Mesothelial cell of epicardium (in vitro differentiated cells): Measurements from ENCODE around the gene SAYSD1. TPM values are rescaled to one million over a fixed set of nuclear protein-coding genes. Genes with fewer than 3 reads are reported as not detected.

ENCODE experiments used
- DNase-seq, 2 experiments: peaks; one replicate each; pipeline ENCODE4 v3.0.0; 2021; ENCODE audit warnings: low spot score in 2 of 2; ENCODE audit not compliant: unreplicated experiment in 2 of 2
- H3K27ac Mint-ChIP-seq: 2 replicates; pipeline ENCODE4 v1.8.0; 2021; ENCODE audit warnings: mixed read lengths
- H3K27me3 Mint-ChIP-seq: 2 replicates; pipeline ENCODE4 v1.8.0; 2021; ENCODE audit warnings: low read depth, mixed read lengths
- H3K36me3 Mint-ChIP-seq: 2 replicates; pipeline ENCODE4 v1.8.0; 2021; ENCODE audit warnings: mixed read lengths
- H3K4me1 Mint-ChIP-seq: 2 replicates; pipeline ENCODE4 v1.8.0; 2021; ENCODE audit warnings: mixed read lengths
- H3K4me3 Mint-ChIP-seq: 2 replicates; pipeline ENCODE4 v1.8.0; 2021; ENCODE audit warnings: mild to moderate bottlenecking, moderate library complexity, mixed read lengths
- H3K9me3 Mint-ChIP-seq: 2 replicates; pipeline ENCODE4 v1.8.0; 2021; ENCODE audit warnings: mixed read lengths
- CTCF ChIP-seq: fragments of 200-600 bp; sonication (generic); IDR thresholded peaks from one replicate; pipeline ENCODE4 v1.5.0; 2021; ENCODE audit warnings: antibody characterized with exemption; ENCODE audit not compliant: unreplicated experiment
- total RNA-seq: library from RNA; stranded (reverse); gene quantifications from 3 replicates; pipeline ENCODE4 v1.2.1, GENCODE V29; 2021

SAYSD1 gene
- total RNA-seq, 1 donor from 2014 or later: 14.2 TPM

DNA sequence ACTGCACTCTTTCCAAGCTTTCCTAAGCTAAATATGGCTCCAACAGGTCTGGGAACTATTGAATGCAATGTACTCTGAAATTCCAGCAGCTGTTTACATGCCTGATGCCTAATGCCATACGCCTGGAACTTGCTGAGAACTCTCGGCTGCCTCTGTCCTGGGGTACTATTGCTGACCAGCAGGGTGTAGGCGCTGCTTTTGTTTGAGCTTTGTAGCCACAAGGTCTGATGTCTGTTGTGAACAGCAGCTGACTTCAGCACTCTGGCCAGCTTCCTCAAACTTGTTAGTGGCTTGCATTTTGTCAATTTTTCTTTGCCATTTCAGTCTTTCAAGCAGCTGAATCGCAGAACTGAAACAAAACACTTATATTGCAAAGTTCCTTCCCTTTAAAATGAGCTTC lies 26.7 kb downstream of the SAYSD1 start:
- Mint-ChIP-seq H3K4me1 (no peaks in the 10 kb centered on the region), H3K27me3 (peaks cover 93% of the 10 kb centered on the region), H3K4me3 (no peak overlapping the region), H3K9me3 (no peaks in the 10 kb centered on the region), H3K27ac (no peak overlapping the region), H3K36me3 (no peaks in the 10 kb centered on the region)
- DNase-seq: peak in 1 of 2 experiments; percentile 59
- TF ChIP-seq CTCF: peak; percentile 41

DNA sequence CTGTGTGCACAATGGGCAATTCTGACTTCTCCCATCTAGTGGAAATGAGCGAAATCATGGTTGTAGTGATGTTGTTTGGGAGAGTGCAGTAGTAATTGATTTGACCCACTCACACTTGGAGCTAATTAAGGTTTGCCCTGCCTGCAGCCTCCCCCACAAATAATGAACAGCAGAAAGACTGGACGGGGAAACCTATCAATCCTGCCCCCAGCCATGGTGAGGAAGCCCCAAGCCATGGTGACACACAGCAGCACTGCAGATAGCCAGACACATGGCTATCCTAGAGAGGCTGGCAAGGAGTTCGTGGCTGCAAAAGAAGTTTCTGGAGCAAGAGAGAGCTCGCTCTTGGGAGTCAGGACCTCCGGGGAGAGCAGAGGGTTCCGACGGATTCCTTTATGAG lies 27.8 kb downstream of the SAYSD1 start:
- Mint-ChIP-seq H3K9me3 (no peaks in the 10 kb centered on the region), H3K27ac (no peak overlapping the region), H3K4me1 (no peaks in the 10 kb centered on the region), H3K36me3 (no peaks in the 10 kb centered on the region), H3K4me3 (no peak overlapping the region), H3K27me3 (peaks cover 89% of the 10 kb centered on the region)
- no peak for DNase-seq
- no peak for TF ChIP-seq CTCF

DNA sequence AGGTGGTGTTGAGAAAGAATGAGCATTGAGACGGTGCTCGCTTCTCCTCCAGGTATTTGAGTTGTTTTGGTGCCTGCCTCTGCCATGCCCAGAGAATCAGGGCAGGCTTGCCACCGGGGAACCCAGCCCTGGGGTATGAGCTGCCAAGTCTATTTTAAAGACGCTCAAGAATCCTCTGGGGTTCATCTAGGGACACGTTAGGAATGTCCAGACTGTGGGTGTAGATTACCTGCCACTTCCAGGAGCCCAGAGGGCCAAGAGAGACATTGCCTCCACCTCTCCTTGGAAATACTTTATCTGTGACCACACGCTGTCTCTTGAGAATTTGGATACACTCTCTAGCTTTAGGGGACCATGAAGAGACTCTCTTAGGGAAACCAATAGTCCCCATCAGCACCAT lies 28.3 kb downstream of the SAYSD1 start:
- H3K9me3 Mint-ChIP-seq: no peaks in the 10 kb centered on the region
- no peak overlapping the region for H3K27ac Mint-ChIP-seq
- no peak for TF ChIP-seq CTCF
- no peak for DNase-seq
- H3K27me3 Mint-ChIP-seq: peaks cover 89% of the 10 kb centered on the region
- H3K36me3 Mint-ChIP-seq: no peaks in the 10 kb centered on the region
- no peak overlapping the region for H3K4me3 Mint-ChIP-seq
- no peaks in the 10 kb centered on the region for H3K4me1 Mint-ChIP-seq

DNA sequence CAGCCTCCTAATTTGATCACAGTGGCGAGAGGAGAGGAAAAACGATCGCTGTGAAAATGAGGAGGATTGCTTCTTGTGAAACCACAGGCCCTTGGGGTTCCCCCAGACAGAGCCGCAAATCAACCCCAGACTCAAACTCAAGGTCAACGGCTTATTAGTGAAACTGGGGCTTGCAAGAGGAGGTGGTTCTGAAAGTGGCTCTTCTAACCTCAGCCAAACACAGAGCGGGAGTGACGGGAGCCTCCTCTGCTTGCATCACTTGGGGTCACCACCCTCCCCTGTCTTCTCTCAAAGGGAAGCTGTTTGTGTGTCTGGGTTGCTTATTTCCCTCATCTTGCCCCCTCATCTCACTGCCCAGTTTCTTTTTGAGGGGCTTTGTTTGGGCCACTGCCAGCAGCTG lies 28.7 kb downstream of the SAYSD1 start:
- Mint-ChIP-seq H3K4me3 (no peak overlapping the region), H3K27ac (no peak overlapping the region), H3K36me3 (no peaks in the 10 kb centered on the region), H3K9me3 (no peaks in the 10 kb centered on the region), H3K27me3 (peaks cover 88% of the 10 kb centered on the region), H3K4me1 (no peaks in the 10 kb centered on the region)
- DNase-seq: no peak
- no peak for TF ChIP-seq CTCF

DNA sequence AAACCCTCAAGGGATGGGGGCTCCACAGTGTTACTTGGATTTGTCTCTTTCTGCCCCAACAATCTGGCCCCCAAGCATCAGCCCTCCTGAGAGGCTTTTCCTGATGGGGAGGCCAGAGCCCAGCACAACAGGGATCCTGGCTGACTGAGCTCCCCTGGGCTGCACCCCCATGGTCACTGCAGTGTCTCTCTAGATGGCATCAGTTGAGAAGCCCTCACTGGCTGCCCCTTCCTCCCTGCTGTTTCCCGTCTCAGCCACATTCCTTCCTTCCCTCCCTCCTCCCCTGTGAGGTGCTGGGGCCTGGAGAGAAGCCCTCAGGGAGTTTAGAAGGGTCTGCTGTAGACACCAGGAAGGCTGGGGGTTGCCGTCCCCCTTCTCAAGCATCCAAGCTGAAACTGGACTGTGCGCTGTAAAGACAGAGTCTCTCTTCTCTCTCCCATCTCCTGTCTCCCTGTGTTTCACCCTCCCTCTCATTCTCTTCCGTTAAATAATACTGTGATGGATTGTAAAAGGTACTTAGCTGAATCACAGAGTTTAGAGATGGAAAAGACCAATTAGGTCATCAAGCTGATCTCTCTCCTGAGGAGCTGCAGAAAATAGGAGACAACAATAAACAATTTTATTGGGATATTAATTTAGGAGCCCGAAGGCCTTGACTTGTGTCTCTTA lies 29.7 kb downstream of the SAYSD1 start:
- no peak overlapping the region for H3K27ac Mint-ChIP-seq
- H3K4me3 Mint-ChIP-seq: no peak overlapping the region
- no peaks in the 10 kb centered on the region for H3K36me3 Mint-ChIP-seq
- no peak for DNase-seq
- H3K27me3 Mint-ChIP-seq: peaks cover 85% of the 10 kb centered on the region
- no peaks in the 10 kb centered on the region for H3K4me1 Mint-ChIP-seq
- no peak for TF ChIP-seq CTCF
- H3K9me3 Mint-ChIP-seq: no peaks in the 10 kb centered on the region

DNA sequence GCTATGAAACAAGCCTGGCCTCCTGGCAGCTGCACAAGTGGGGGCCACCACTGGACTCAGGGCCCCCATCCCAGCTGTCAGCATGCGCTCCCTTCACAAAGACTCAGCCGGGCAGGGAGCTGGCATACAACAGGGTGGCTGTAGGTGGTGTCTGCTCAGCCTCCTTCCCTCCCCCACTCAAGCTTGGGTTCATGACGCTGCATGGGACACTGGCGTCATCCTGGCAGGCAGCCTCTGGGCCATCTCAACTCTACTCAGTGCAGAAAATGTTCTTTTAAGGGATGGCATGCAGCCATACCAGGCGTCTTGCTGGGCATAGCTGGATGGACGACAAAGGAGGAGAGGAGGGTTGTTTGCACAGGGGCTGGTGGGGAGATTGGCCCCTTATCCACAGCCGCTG lies 30.5 kb downstream of the SAYSD1 start:
- Mint-ChIP-seq H3K36me3 (no peaks in the 10 kb centered on the region), H3K27me3 (peaks cover 78% of the 10 kb centered on the region), H3K27ac (no peak overlapping the region), H3K4me3 (no peak overlapping the region), H3K9me3 (no peaks in the 10 kb centered on the region), H3K4me1 (no peaks in the 10 kb centered on the region)
- TF ChIP-seq CTCF: no peak
- DNase-seq: no peak
